NCI-H146 treated with DMSO at 0.1 percent for 48 hours (cell line): ENCODE results near the gene ZBTB16.
"Not testable (repeated sequence)": the region's sequence is repeated elsewhere in the genome, so short reads cannot be mapped to it uniquely, and the experiment has no call there.

ENCODE experiments used
- DNase-seq: peaks from one replicate; lab custom pipeline; 2025; ENCODE audit not compliant: unreplicated experiment; lab: John Stamatoyannopoulos, UW

ZBTB16 gene

DNA sequence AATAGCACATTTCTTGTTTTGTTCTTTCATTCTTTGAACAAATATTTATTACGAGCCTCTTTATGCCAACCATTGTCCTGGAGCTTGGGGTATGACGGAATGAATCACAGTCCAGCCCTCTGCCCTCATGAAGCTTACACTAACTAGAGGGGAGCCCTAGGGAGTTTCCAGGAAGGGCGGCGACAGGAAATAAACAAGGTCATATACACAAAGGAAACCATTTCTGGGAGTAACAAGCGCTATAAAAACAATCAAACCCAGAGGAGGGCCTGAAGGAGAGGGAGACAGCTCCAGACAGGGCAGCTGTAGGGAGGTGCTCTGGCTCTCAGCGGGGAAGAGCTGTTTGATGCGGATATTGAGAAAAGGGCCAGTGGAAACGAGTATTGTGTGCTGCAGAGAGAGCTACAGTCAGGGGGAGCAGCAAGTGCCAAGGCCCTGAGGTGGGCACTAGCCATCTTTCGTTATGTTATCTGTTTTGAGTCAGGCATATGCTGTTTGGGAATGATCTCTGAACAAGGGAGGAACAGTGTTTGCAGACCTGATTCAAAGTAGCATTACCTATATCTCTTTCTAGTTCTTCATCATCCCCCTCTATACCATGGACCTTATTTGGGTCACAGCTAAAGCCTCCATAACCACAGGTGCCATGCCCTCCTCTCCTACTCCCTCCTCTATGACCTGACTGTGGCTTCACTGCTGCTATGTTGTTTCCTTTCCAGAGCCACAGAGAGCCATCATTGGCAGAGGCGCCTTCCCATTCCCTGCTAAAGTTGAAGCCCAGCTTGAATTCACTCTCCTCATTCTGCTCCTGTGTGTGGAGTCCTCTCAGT, 15.3 kb upstream of the ZBTB16 start:
- DNase-seq, result no peak

GRCh38 chr11:114047327-114047726, 12.2 kb upstream of the ZBTB16 start:
- DNase-seq, result no peak

- DNase-seq, result no peak
Observed at GRCh38 chr11:114049050-114049449, 10.5 kb upstream of the ZBTB16 start.

DNA sequence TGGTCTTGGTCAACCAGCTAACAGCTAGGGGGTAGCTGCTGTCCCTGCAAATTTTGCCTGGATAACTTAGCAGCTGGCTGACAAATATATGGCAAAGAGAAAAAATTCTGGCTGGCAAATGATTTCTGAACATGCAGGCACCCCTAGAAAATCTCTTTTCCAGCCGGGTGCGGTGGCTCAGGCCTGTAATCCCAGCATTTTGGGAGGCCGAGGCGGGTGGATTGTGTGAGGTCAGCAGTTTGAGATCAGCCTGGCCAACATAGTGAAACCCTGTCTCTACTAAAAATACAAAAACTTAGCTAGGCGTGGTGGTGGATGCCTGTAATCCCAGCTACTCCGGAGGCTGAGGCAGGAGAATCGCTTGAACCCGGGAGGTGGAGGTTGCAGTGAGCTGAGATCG, 9.7 kb upstream of the ZBTB16 start:
- DNase-seq, result not testable (repeated sequence)

DNA sequence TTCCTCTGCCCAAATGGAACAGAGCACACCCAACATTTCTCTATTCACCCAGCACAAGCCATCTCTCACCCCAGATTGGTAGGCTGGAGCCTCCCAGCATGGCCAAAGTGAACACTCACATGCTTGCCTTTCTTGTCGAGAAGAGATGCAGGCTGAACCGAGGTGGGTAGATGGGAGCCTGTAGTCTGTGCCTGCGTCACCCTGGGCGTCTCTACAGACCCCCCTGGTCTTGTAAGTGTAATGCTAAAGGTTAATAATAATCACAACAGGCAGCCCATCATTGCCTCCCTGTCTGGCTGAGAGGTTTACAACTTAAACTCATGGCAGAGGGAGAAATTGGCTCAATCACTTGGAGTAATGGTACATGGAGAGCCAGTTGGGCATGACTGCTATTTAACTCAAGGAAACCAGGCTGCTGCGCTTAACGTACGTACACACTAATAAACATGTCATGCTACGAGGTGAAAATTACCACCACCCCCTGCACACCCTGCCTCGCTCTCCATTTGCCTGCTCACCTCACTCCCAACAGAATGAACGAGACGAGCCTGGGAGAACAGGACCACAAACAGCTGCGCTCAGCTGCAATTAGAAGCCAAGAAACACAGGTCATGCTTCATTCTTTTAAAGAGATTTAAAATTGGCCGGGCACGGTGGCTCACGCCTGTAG, 9.1 kb upstream of the ZBTB16 start:
- no peak for DNase-seq

GRCh38 chr11:114051558-114051957, 8.0 kb upstream of the ZBTB16 start:
- DNase-seq, result no peak

GRCh38 chr11:114052160-114052559, 7.4 kb upstream of the ZBTB16 start:
- DNase-seq, result no peak

DNA sequence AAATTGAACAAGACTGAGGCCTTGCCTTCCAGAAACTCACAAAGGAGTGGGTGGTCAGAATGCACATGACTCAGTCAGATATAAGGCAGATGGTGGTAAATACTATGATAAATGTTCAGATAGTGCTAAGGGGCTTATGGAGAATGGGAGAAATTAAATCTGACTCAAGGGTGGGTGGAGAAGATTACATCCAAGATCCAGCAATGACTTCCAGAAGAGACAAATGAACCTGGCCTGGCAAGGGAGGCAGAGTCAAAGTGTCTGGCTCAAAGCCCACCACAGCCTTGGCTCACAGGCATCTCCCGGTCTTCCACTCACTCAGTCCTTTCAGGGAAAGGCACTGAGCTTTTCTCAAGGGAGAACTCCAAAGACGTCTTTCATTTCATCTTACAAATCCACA, 6.1 kb upstream of the ZBTB16 start:
- no peak for DNase-seq

DNA sequence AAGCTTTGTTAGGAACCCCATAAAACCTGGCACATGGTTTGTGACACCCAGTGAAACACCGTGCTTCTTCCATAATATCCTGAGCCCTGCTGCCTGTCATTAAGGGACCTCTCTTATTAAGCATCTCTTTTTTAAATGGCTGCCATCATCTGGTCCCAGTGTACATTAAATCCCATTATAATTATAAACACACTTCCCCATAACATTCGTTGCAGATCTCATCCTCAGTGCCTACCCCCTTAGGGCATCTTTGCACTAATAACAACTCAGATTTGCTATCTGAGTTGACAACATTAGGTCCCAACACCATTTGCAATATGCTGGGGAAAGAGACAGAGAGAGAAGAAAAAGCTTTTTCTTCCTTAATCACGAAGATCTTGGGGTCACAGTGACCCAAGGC, 4.7 kb upstream of the ZBTB16 start:
- DNase-seq, result no peak

DNA sequence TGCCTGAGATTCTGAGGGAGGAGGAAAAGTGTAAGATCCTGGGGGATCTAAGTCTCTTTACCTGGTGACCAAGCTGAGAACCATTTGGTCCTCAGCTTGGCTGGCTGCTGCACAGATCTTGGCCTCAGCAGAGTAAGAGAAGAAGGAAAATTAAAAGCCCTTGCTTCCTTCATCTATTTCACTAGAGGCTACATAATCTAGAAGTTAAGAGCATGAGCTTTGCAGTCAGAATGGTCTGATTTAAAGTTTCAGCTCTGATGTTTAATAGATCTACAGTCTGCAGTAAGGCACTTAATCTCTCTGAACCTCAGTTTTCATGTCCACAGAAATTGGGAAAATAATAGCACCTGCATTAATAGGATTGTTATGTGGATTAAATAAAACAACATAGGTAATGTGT, 3.1 kb upstream of the ZBTB16 start:
- no peak for DNase-seq

GRCh38 chr11:114057147-114057546, 2.4 kb upstream of the ZBTB16 start:
- DNase-seq, result no peak

DNA sequence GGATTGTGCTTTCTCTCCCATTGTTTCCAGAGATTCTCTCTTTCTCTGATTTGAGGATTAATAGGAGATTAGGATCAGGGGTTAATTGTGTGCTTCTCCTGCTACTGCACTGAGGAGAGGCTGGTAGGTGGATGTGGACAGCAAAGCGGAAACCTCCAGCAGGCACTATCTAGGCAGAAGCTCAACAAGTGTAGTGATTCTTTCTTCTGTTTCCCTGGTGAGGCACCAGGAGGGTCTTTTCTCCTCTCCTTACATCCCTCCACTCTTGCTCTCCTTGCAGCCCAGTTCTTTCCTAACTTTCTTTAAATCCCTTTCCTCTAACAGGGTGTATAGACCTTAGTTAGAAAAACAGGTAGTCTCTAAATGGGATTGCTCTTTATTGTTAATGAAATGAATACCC, 1.9 kb upstream of the ZBTB16 start:
- DNase-seq, result no peak

GRCh38 chr11:114058026-114058706, 1.3 kb upstream of the ZBTB16 start:
- DNase-seq, result no peak

DNA sequence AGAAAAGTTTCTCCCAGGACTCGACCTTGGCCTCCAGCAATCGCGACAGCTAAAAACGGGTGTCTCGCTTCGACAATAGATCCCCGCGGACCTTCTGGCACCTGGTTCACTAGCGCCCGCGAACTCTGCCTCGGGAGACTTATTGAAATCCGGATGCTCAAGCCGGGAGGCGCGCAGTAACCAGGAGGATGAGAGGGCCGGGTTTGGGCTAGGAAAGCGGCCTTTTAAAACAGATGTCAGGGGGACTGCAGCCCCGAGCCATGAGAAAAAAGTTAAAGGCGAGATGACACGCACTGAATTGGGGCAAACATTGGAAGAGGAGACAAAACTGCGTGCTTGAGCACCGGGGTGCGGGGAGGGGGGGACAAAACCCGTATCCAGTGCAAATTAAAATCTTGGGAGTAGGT, 637 bp upstream of the ZBTB16 start:
- no peak for DNase-seq

- DNase-seq, result no peak
Observed at GRCh38 chr11:114059984-114060391, 477 bp downstream of the ZBTB16 start.

DNA sequence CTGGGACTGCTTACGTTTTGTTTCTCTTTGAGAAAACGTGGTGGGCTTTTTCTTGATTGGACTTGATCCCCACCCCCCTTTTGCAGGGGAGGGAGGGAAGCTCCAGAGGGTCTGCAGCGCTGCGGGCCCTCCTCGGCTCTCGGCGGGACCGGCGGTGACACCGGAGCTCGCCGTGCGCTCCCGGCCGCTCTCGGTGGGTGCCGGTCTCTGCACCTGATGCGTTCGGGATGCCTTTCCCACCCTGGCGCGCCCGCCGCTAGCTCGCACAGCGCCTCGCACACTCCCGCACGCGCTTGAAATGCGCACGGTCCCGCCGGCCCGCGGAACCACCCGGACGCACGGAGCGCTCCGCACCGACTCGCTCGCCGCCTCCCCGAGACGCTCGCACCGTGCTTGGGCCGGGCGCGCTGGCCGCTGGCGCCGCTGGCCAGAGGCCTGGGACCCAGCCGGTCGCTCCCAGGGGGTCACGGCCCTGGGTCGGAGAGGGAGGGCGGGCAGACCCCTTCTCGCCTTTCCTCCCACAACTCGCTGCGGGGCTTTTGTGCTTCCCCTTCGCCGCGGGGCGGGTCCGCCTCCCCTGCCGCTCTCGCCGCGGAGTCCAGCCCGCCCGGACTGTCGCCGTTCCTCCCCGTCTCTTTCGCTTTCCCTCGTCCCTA, 1.0 kb downstream of the ZBTB16 start:
- DNase-seq, result no peak

DNA sequence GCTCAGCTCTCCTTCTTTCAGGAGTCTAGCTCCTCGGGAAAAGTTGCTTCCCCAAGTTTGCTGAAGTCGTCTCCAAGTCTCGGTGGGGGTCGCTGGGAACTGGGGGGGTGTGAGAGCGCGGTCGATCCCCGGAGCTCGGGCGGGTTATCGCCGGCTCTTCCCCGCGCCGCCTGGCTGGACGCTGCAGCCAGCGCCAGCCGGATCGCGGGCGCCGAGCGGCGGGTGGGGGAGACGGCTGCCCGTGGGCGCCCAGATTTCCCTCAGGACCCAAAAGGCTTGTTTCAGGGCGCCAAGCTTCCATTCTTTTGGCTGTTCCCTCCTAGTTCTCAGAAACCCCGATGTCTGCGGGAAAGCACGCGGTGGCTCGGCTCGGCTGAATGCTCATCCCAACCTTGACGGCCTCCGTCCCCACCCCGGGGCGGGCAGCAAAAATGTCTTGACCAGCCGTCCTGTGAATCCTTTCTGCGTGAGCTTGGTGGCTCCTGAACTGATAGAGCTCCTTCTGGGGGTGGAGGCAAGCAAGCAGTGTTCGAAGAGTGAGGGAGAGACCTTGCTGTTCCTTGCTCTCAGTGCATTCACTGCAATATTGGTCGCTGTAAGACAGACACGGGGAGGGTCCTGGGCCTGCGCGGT, 1.7 kb downstream of the ZBTB16 start:
- no peak for DNase-seq

DNA sequence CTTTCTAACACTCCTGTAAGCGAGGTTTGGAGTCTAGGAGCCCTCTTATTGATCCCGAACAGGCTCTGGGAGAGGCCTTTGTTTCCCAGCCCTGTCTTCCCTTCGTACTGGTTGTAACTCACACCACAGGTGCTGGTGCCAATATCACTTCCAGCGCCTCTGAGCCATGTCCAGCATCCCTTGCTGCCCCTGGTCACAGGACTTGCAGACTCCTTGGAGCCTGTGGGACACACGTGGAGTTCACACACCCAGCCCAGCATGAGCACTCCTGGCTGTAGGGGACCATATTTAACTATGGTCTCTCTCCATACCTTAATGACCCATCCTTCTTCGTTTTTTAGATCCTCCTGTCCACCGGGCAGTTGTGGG, 2.2 kb downstream of the ZBTB16 start:
- no peak for DNase-seq

GRCh38 chr11:114062272-114062671, 2.8 kb downstream of the ZBTB16 start:
- DNase-seq, result no peak

DNA sequence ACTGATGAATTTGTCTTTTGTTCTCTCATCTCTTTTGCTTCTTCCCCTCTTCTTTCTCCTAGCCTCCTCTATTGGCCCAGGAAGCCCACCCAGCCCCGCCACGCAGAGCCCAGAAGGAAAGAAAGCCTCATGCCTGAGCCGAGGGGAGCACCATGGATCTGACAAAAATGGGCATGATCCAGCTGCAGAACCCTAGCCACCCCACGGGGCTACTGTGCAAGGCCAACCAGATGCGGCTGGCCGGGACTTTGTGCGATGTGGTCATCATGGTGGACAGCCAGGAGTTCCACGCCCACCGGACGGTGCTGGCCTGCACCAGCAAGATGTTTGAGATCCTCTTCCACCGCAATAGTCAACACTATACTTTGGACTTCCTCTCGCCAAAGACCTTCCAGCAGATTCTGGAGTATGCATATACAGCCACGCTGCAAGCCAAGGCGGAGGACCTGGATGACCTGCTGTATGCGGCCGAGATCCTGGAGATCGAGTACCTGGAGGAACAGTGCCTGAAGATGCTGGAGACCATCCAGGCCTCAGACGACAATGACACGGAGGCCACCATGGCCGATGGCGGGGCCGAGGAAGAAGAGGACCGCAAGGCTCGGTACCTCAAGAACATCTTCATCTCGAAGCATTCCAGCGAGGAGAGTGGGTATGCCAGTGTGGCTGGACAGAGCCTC, 3.8 kb downstream of the ZBTB16 start:
- no peak for DNase-seq

DNA sequence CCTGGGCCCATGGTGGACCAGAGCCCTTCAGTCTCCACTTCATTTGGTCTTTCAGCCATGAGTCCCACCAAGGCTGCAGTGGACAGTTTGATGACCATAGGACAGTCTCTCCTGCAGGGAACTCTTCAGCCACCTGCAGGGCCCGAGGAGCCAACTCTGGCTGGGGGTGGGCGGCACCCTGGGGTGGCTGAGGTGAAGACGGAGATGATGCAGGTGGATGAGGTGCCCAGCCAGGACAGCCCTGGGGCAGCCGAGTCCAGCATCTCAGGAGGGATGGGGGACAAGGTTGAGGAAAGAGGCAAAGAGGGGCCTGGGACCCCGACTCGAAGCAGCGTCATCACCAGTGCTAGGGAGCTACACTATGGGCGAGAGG, 4.3 kb downstream of the ZBTB16 start:
- DNase-seq, result no peak
